HepG2 (cell line): Measurements from ENCODE around the gene DTNB. TPM values are rescaled to one million over a fixed set of nuclear protein-coding genes. Genes with fewer than 3 reads are reported as not detected.
A peak's percentile ranks its signal among the peaks of the same experiment; 100 is the strongest.

Experiments
- CREB1 ChIP-seq, 2 experiments: fragments of 450-650 bp in 1 of 2; IDR thresholded peaks; 2 replicates each; pipeline ENCODE4 v1.6.1; 2016 to 2017; ENCODE audit warnings: control low read depth in 1 of 2, mild to moderate bottlenecking in 1 of 2, missing compliant biosample characterization in 1 of 2, missing genetic modification characterization in 1 of 2
- FOSL2 ChIP-seq: sonication (generic); formaldehyde crosslinking; IDR thresholded peaks from 2 replicates; pipeline ENCODE4 v1.4.0; 2020; ENCODE audit warnings: missing genetic modification reagents
- HHEX ChIP-seq: IDR thresholded peaks from 2 replicates; pipeline ENCODE4 v1.6.1; 2016; ENCODE audit warnings: control low read depth
- HOMEZ ChIP-seq: IDR thresholded peaks from 2 replicates; pipeline ENCODE4 v1.6.1; 2016; ENCODE audit warnings: low read depth
- JUNB ChIP-seq: sonication (generic); formaldehyde crosslinking; IDR thresholded peaks from 2 replicates; pipeline ENCODE4 v1.8.0; 2022; ENCODE audit warnings: missing genetic modification reagents, mild to moderate bottlenecking, borderline replicate concordance
- KLF12 ChIP-seq: sonication (generic); formaldehyde crosslinking; IDR thresholded peaks from 2 replicates; pipeline ENCODE4 v1.4.0; 2020; ENCODE audit warnings: missing genetic modification reagents, borderline replicate concordance
- LCORL ChIP-seq, 2 experiments: fragments of 450-650 bp in 1 of 2; sonication (generic) in 1 of 2; formaldehyde crosslinking in 1 of 2; IDR thresholded peaks; 2 replicates each; pipeline versions ENCODE4 v1.5.0 to v1.6.1; 2017 to 2020; ENCODE audit warnings: antibody characterized with exemption in 1 of 2, missing genetic modification reagents in 1 of 2
- SALL1 ChIP-seq: sonication (generic); formaldehyde crosslinking; IDR thresholded peaks from 2 replicates; pipeline ENCODE4 v1.8.0; 2022; ENCODE audit warnings: mild to moderate bottlenecking, missing genetic modification reagents
- SOX6 ChIP-seq, 2 experiments: fragments of 450-650 bp in 1 of 2; sonication (generic) in 1 of 2; formaldehyde crosslinking in 1 of 2; IDR thresholded peaks; 2 replicates each; pipeline versions ENCODE4 v1.4.0 to v1.6.1; 2017 to 2020; ENCODE audit warnings: antibody characterized with exemption in 1 of 2, mild to moderate bottlenecking in 1 of 2, missing genetic modification reagents in 1 of 2
- TAF15 ChIP-seq: fragments of 200-400 bp; formaldehyde crosslinking; IDR thresholded peaks from one replicate; pipeline ENCODE4 v1.6.1; 2018; ENCODE audit warnings: mild to moderate bottlenecking, low read depth, low read length; ENCODE audit not compliant: poor library complexity, severe bottlenecking
- TFAP4 ChIP-seq: sonication (generic); IDR thresholded peaks from 2 replicates; pipeline ENCODE4 v1.6.1; 2016; ENCODE audit warnings: low read depth, borderline replicate concordance
- ZEB1 ChIP-seq: IDR thresholded peaks from 2 replicates; pipeline ENCODE4 v1.6.1; 2012; ENCODE audit warnings: mild to moderate bottlenecking, low read depth, inconsistent platforms; ENCODE audit not compliant: insufficient replicate concordance
- ZGPAT ChIP-seq: IDR thresholded peaks from 2 replicates; pipeline ENCODE4 v1.6.1; 2016; ENCODE audit warnings: mild to moderate bottlenecking
- ZMYM4 ChIP-seq: sonication (generic); formaldehyde crosslinking; IDR thresholded peaks from 2 replicates; pipeline ENCODE4 v1.8.1; 2023; ENCODE audit warnings: mild to moderate bottlenecking, missing genetic modification reagents
- ZNF746 ChIP-seq: sonication (generic); formaldehyde crosslinking; IDR thresholded peaks from 2 replicates; pipeline ENCODE4 v1.8.0; 2022; ENCODE audit warnings: mild to moderate bottlenecking, missing genetic modification reagents
- polyA plus RNA-seq, 8 experiments: library from polyadenylated mRNA; depleted of rRNA in 3 of 8; stranded (reverse) in 7 of 8; unstranded in 1 of 8; fragments of >200 nt; fragmentation: Illumina TruSeq in 4 of 8; extraction: Trizol in 4 of 8; gene quantifications; 2 replicates each; pipeline versions ENCODE4 v1.2.1 to v1.2.3, GENCODE V29; 2011 to 2016; ENCODE audit warnings: low read depth in 4 of 8, missing spikeins in 1 of 8, mixed read lengths in 1 of 8; ENCODE audit not compliant: insufficient read depth in 1 of 8
- total RNA-seq, 5 experiments: library from RNA; depleted of rRNA; stranded (reverse); fragments of >200 nt; fragmentation: Illumina TruSeq; extraction: Trizol; gene quantifications; 2 replicates each; pipeline ENCODE4 v1.2.3, GENCODE V29; 2016; ENCODE audit warnings: low read depth in 1 of 5
- TF ChIP-seq, protein P1 (sequence below): IDR thresholded peaks from 2 replicates; pipeline ENCODE4 v1.6.1; 2016; ENCODE audit warnings: low read depth, missing genetic modification reagents, missing compliant biosample characterization

The DTNB gene
- total and polyA plus RNA-seq, 2 of the 13 experiments (the other 11 are each of a cell fraction or from before 2014, with no cell fraction given) = 14.4 to 23.9 TPM

GRCh38 chr2:25618676-25619075 is 54.7 kb downstream of the DTNB start (continued):
- TF ChIP-seq TFAP4 = peak; percentile 48; the same call in 1 of the 2 replicates
- no peak for TF ChIP-seq CREB1 (IDR thresholded peaks at IDR 0.05)
- peak; percentile 48; the same call in 1 of the 2 replicates for TF ChIP-seq CREB1 (CRISPR knock-in tag; IDR thresholded peaks at IDR 0.05)
- no peak for TF ChIP-seq KLF12
- TF ChIP-seq, protein P1, sequence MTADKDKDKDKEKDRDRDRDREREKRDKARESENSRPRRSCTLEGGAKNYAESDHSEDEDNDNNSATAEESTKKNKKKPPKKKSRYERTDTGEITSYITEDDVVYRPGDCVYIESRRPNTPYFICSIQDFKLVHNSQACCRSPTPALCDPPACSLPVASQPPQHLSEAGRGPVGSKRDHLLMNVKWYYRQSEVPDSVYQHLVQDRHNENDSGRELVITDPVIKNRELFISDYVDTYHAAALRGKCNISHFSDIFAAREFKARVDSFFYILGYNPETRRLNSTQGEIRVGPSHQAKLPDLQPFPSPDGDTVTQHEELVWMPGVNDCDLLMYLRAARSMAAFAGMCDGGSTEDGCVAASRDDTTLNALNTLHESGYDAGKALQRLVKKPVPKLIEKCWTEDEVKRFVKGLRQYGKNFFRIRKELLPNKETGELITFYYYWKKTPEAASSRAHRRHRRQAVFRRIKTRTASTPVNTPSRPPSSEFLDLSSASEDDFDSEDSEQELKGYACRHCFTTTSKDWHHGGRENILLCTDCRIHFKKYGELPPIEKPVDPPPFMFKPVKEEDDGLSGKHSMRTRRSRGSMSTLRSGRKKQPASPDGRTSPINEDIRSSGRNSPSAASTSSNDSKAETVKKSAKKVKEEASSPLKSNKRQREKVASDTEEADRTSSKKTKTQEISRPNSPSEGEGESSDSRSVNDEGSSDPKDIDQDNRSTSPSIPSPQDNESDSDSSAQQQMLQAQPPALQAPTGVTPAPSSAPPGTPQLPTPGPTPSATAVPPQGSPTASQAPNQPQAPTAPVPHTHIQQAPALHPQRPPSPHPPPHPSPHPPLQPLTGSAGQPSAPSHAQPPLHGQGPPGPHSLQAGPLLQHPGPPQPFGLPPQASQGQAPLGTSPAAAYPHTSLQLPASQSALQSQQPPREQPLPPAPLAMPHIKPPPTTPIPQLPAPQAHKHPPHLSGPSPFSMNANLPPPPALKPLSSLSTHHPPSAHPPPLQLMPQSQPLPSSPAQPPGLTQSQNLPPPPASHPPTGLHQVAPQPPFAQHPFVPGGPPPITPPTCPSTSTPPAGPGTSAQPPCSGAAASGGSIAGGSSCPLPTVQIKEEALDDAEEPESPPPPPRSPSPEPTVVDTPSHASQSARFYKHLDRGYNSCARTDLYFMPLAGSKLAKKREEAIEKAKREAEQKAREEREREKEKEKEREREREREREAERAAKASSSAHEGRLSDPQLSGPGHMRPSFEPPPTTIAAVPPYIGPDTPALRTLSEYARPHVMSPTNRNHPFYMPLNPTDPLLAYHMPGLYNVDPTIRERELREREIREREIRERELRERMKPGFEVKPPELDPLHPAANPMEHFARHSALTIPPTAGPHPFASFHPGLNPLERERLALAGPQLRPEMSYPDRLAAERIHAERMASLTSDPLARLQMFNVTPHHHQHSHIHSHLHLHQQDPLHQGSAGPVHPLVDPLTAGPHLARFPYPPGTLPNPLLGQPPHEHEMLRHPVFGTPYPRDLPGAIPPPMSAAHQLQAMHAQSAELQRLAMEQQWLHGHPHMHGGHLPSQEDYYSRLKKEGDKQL (CRISPR knock-in tag) = peak; percentile 52; the same call in 1 of the 2 replicates
- TF ChIP-seq JUNB (CRISPR knock-in tag) = peak; percentile 60; the same call in 1 of the 2 replicates
- no peak for TF ChIP-seq TAF15
- no peak for TF ChIP-seq ZMYM4 (CRISPR knock-in tag)
- TF ChIP-seq LCORL (IDR thresholded peaks at IDR 0.05) = peak; percentile 30; the same call in 1 of the 2 replicates
- TF ChIP-seq LCORL (CRISPR knock-in tag; IDR thresholded peaks at IDR 0.05) = no peak
- TF ChIP-seq HOMEZ (CRISPR knock-in tag) = 0 out of 2 replicates have a peak, but pooled peaks have one; percentile 20
- TF ChIP-seq HHEX (CRISPR knock-in tag) = peak; percentile 81; the same call in 1 of the 2 replicates
- TF ChIP-seq ZGPAT = peak; percentile 41; the same call in 1 of the 2 replicates
- TF ChIP-seq SOX6 (IDR thresholded peaks at IDR 0.05) = no peak
- peak; percentile 50; the same call in 1 of the 2 replicates for TF ChIP-seq SOX6 (CRISPR knock-in tag; IDR thresholded peaks at IDR 0.05)
- TF ChIP-seq ZEB1 = peak; percentile 71
- peak; percentile 95 for TF ChIP-seq FOSL2 (CRISPR knock-in tag)
- TF ChIP-seq SALL1 = peak; percentile 27; the same call in 1 of the 2 replicates
- TF ChIP-seq ZNF746 (CRISPR knock-in tag) = no peak
